Thymus (tissue), 11 donors: Measurements from ENCODE around the gene KRTAP10-6. TPM values are rescaled to one million over a fixed set of nuclear protein-coding genes. Genes with fewer than 3 reads are reported as not detected.
"Not testable (repeated sequence)": the region's sequence is repeated elsewhere in the genome, so short reads cannot be mapped to it uniquely, and the experiment has no call there.

ENCODE experiments used
- DNase-seq, 9 donors: peaks; one replicate each; pipeline ENCODE4 v3.0.0-alpha.2; 2013; ENCODE audit warnings: low spot score in 9 of 9, low read depth in 6 of 9, missing footprints in 1 of 9
- H3K27ac ChIP-seq, 2 donors: one replicate each; pipeline ENCODE4 v1.5.1; 2013; ENCODE audit warnings: control low read depth in 1 of 2, low read depth in 1 of 2, low read length in 1 of 2, mild to moderate bottlenecking in 1 of 2, moderate library complexity in 1 of 2
- H3K27me3 ChIP-seq, 2 donors: one replicate each; pipeline ENCODE4 v1.5.1; 2013; ENCODE audit warnings: low read length in 1 of 2; ENCODE audit not compliant: control insufficient read depth in 2 of 2, insufficient read depth in 1 of 2
- H3K36me3 ChIP-seq, 2 donors: one replicate each; pipeline ENCODE4 v1.5.1; 2013; ENCODE audit warnings: low read length in 1 of 2, mild to moderate bottlenecking in 1 of 2, moderate library complexity in 1 of 2; ENCODE audit not compliant: control insufficient read depth in 2 of 2, insufficient read depth in 2 of 2
- H3K4me1 ChIP-seq, 2 donors: one replicate each; pipeline ENCODE4 v1.5.1; 2013; ENCODE audit warnings: low read length in 2 of 2; ENCODE audit not compliant: control insufficient read depth in 2 of 2, insufficient read depth in 2 of 2
- H3K4me3 ChIP-seq, 2 donors: one replicate each; pipeline ENCODE4 v1.5.1; 2013; ENCODE audit warnings: low read length in 2 of 2, control low read depth in 1 of 2, mild to moderate bottlenecking in 1 of 2
- H3K9me3 ChIP-seq, 2 donors: one replicate each; pipeline ENCODE4 v1.5.1; 2013; ENCODE audit warnings: low read length in 1 of 2, mild to moderate bottlenecking in 1 of 2; ENCODE audit not compliant: control insufficient read depth in 2 of 2, insufficient read depth in 1 of 2
- WGBS: extraction: QIAGEN DNeasy Blood & Tissue Kit; methylation state at CpG from one replicate; pipeline ENCODE4 v1.1.7; 2013; 5-methylcytosine and 5-hydroxymethylcytosine counted together
- polyA plus RNA-seq: library from polyadenylated mRNA; stranded (reverse); fragments of 200-250 nt; gene quantifications from one replicate; pipeline ENCODE4 v1.2.3, GENCODE V29; 2013
- total RNA-seq: library from RNA; stranded (reverse); fragments of 120-200 nt; gene quantifications from one replicate; pipeline ENCODE4 v1.2.4, GENCODE V29; 2013
- donor health status: healthy.

Gene KRTAP10-6
- total and polyA plus RNA-seq, 2 donors = not detected

DNA sequence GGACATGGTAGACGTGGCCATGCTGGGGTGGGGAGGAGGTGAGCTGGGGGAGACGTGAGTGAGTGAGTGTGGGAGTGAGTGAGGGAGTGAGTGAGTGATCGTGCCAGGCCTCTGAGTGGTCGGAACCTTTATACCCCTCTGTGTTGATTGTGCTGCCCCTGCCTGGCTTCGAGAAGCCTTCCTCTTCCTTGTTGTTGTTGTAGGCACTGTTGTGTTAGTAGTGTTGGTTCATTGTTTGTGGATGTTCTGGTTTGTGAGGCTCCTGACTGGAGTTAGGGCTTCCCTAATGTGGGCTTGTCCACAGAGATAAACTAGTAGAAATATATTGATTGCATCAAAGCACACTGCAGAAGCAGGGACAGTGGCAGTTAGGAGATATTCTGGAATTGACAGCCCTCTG lies 33.6 kb downstream of the KRTAP10-6 start, which contains the start of gene KRTAP10-3:
Gene KRTAP10-3, minus strand, starts transcription at position 101 of the 400 bp plus-strand sequence. Its CDS starts 80 bp downstream, at position 21.
- no peak within 1 kb of the TSS for H3K27ac ChIP-seq
- DNase-seq = no peak
- WGBS = 72% methylated on average over 5 of the region's 5 CpGs
- no peaks in the 10 kb centered on the region for H3K4me1 ChIP-seq
- no peaks in the 10 kb centered on the region for H3K9me3 ChIP-seq
- no peaks in the 10 kb centered on the region for H3K36me3 ChIP-seq
- no peak within 1 kb of the TSS for H3K4me3 ChIP-seq
- H3K27me3 ChIP-seq = peaks cover 0 to 7% of the 10 kb centered on the region in 2 donors

- not testable (repeated sequence) for H3K27me3 ChIP-seq, H3K4me3 ChIP-seq, H3K4me1 ChIP-seq, H3K36me3 ChIP-seq, DNase-seq, H3K9me3 ChIP-seq, H3K27ac ChIP-seq
- 80% methylated on average over 10 of the region's 10 CpGs for WGBS
Observed at GRCh38 chr21:44558329-44558675, 34.0 kb downstream of the KRTAP10-6 start.

GRCh38 chr21:44557491-44558328 lies 34.6 kb downstream of the KRTAP10-6 start:
- DNase-seq = no peak
- Histone ChIP-seq H3K9me3 (no peaks in the 10 kb centered on the region), H3K36me3 (no peaks in the 10 kb centered on the region), H3K4me1 (no peaks in the 10 kb centered on the region), H3K27ac (no peak overlapping the region), H3K4me3 (no peak overlapping the region), H3K27me3 (peaks cover 0 to 9% of the 10 kb centered on the region in 2 donors)
- 73% methylated on average over 30 of the region's 30 CpGs for WGBS

GRCh38 chr21:44556879-44557278 lies 35.4 kb downstream of the KRTAP10-6 start:
- Histone ChIP-seq H3K4me1 (no peaks in the 10 kb centered on the region), H3K27ac (no peak overlapping the region), H3K36me3 (no peaks in the 10 kb centered on the region), H3K9me3 (no peaks in the 10 kb centered on the region), H3K27me3 (peaks cover 0 to 9% of the 10 kb centered on the region in 2 donors), H3K4me3 (no peak overlapping the region)
- no peak for DNase-seq
- 75% methylated on average over 9 of the region's 9 CpGs for WGBS

GRCh38 chr21:44555200-44555875 lies 37.0 kb downstream of the KRTAP10-6 start:
- Histone ChIP-seq H3K36me3 (no peaks in the 10 kb centered on the region), H3K9me3 (no peaks in the 10 kb centered on the region), H3K4me3 (no peak overlapping the region), H3K4me1 (no peaks in the 10 kb centered on the region), H3K27ac (no peak overlapping the region), H3K27me3 (peaks cover 0 to 11% of the 10 kb centered on the region in 2 donors)
- no peak for DNase-seq
- 84% methylated on average over 13 of the region's 13 CpGs for WGBS

GRCh38 chr21:44552681-44553080 lies 39.6 kb downstream of the KRTAP10-6 start:
- Histone ChIP-seq H3K9me3 (peaks cover 0 to 2% of the 10 kb centered on the region in 2 donors), H3K27me3 (peaks cover 0 to 10% of the 10 kb centered on the region in 2 donors), H3K4me3 (no peak overlapping the region), H3K27ac (no peak overlapping the region), H3K4me1 (peaks cover 0 to 4% of the 10 kb centered on the region in 2 donors), H3K36me3 (no peaks in the 10 kb centered on the region)
- DNase-seq = no peak
- WGBS = 90% methylated on average over 13 of the region's 13 CpGs

DNA sequence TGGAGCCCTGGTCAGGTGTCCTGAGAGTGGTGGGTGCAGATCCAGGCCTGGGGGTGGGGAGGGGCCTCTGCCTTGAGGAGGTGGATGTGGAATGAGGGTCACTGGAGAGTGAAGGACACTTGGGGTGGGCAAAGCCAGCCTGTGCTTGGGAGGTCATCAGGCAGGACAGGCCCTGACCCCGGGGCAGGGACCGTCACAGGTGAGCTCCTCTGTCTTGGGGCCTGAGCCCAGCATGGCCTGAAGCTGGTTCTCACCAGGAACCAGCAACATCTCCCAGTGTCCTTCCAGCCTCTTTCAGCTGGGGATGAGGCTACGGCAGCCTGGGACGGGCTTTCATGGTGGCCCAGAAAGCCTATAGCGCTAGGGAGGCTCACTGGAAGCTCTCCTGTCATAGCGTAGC lies 40.2 kb downstream of the KRTAP10-6 start:
- no peak overlapping the region for H3K27ac ChIP-seq
- H3K4me1 ChIP-seq = peaks cover 0 to 6% of the 10 kb centered on the region in 2 donors
- peaks cover 0 to 6% of the 10 kb centered on the region in 2 donors for H3K27me3 ChIP-seq
- peaks cover 0 to 2% of the 10 kb centered on the region in 2 donors for H3K9me3 ChIP-seq
- WGBS = 88% methylated on average over 6 of the region's 6 CpGs
- no peak overlapping the region for H3K4me3 ChIP-seq
- DNase-seq = no peak
- no peaks in the 10 kb centered on the region for H3K36me3 ChIP-seq

DNA sequence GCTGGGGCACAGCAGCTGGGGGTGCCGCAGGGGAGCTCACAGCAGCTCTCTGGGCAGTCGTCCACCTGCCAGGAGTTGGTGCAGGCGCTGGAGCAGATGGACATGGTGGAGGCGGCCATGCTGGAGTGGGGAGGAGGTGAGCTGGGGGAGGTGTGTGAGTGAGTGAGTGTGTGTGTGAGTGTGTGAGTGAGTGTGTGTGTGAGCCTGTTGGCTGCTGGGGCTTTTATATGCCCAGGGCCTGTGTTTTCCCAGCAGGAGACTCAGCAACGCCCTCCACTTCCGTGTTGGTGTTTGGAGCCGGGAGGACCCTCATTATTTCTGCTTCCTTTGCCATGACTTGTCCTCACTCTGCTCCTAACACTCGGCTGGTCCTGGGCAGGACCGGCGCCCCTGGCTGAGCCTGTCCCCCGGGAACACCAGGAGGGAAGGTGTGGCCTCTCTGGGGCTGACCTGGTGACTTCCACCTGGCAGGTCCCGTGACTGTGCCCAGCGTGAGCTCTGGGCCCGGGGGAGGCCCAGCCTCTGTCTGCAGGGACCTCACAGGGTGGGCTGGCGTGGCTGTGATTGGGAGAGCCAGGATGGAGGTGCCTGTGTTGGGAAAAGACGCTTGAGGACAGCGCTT lies 40.9 kb downstream of the KRTAP10-6 start, which contains the start of gene KRTAP10-2:
Gene KRTAP10-2, minus strand, starts transcription at position 166 of the 622 bp plus-strand sequence. Its CDS starts 47 bp downstream, at position 119.
- Histone ChIP-seq H3K27me3 (peaks cover 0 to 6% of the 10 kb centered on the region in 2 donors), H3K4me3 (no peak within 1 kb of the TSS), H3K4me1 (peaks cover 0 to 6% of the 10 kb centered on the region in 2 donors), H3K36me3 (no peaks in the 10 kb centered on the region), H3K27ac (no peak within 1 kb of the TSS), H3K9me3 (peaks cover under 1 to 2% of the 10 kb centered on the region in 2 donors)
- WGBS = 84% methylated on average over 17 of the region's 17 CpGs
- no peak for DNase-seq

GRCh38 chr21:44550807-44551206 lies 41.5 kb downstream of the KRTAP10-6 start:
- H3K4me3 ChIP-seq = no peak overlapping the region
- H3K4me1 ChIP-seq = peaks cover 0 to 6% of the 10 kb centered on the region in 2 donors
- H3K9me3 ChIP-seq = peaks cover 2 to 4% of the 10 kb centered on the region in 2 donors
- DNase-seq = no peak
- 82% methylated on average over 10 of the region's 10 CpGs for WGBS
- H3K27me3 ChIP-seq = peaks cover 0 to 6% of the 10 kb centered on the region in 2 donors
- no peaks in the 10 kb centered on the region for H3K36me3 ChIP-seq
- no peak overlapping the region for H3K27ac ChIP-seq
